GM19035 (cell line): ENCODE measurements around the gene CDH19.

Experiments used
- ATAC-seq: cut with Tn5 transposase; IDR thresholded peaks from one replicate; pipeline ENCODE4 v1.9.1; 2021; ENCODE audit not compliant: unreplicated experiment

The CDH19 gene

DNA sequence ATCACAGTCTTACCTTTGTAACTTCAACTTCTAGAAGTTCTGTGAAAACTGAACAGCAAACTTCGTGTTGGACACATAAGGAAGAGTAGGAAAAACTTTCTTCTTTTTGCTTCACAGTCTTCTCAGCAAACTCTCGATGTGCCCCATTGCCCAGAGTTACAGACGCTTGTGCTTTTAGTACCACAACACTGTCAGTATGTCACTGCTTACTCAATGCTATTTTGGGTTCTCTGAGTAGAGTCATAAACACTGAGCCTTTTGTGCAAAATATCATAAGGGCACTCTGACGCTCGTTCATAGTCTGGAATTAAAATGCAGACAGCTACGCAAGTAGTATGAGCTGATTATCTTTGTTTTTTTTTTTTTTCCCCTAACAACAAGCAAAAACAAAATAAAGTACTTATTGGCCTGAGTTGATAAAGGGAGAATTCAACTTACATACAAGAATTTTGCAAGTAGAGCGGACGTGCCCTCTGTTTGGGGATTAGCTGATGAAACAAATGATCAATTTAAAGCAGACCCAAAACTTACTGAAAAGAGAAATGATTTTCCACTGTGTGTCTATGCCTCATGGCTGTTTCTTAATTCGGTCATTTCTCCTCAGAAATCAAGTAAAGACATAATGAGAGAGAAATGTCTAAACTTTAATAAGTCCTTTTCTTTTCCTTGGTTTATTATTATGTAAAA is at the start of gene CDH19:
Gene CDH19, minus strand, starts transcription at position 150 of the 687 bp plus-strand sequence. CDS start 31,886 bp downstream, outside the sequence.
- no peak for ATAC-seq

- no peak for ATAC-seq
Measured at GRCh38 chr18:66647671-66648070, 43.8 kb upstream of the CDH19 start.

- no peak for ATAC-seq
Measured at GRCh38 chr18:66646609-66647008, 42.7 kb upstream of the CDH19 start.

DNA sequence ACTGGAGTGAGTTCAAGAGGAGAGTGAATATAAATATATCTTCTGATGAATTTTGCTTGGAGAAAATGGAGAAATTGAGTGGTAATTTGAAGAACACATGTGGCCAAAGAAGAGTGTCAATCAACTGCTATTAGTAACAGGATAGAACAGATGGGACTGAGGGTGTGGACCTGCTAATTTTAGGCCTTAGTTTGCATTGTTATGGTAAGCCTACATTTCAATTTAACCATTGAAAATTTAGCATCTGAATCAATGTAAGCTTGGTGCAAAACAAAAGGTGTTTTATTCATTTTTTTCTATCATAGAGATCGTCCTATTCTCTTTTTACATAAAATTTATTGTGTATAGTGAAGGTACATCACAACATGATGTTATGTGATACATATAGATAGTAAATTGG is 42.1 kb upstream of the CDH19 start:
- ATAC-seq = no peak

DNA sequence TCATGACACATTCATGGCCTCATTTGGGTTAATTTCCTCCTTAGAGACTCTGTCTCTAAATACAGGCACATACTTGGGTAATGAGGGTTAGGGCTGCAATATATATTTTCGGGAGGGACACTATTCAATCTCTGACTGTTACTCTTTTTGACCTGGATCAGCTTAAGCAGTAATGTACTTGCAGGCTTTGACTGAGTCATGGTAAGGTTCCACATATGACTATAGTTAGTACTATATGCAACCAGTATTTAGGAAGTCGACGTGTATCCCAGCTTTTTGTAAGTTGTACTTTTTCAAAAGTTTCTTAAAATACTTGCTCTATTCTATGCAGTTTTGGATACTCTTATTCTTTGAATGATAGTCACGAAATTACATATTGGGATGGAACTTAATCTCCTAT is 37.2 kb upstream of the CDH19 start:
- ATAC-seq = no peak

- ATAC-seq = no peak
Measured at GRCh38 chr18:66640431-66640830, 36.5 kb upstream of the CDH19 start.

DNA sequence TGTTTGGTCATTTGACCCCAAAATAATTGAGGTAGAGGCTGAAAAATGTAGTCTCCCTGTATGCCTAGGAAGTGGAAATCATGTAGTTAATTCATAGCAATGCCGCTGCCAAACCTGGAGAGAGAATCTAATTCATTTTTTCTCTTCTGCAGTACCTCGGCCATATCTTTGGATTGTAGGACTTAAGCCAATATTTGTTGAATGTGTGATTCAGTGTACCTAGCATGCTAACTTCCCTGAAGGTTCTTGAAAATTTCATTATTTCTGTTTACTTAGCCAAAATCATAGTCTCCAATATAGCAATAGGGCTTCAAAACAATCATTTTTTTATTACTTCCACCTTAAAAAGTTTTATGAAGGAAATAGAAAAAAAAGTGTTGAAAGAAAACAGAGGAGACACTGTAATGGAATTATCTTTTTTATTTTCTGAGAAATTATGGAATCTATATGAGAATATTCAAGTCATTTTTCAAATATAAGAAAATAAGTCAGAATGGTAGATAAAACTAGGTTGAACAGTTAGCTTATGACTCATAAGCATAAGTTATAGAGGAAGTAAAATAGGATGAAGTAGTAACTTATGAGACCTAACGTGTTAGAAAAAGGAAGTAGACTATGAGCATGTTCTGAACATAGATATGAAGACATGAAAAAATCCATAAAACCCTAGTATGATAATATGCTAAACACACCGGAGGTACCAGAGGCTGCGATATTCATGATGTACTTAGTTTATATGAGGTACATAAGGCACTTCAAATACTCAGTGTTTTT is 35.2 kb upstream of the CDH19 start:
- no peak for ATAC-seq

DNA sequence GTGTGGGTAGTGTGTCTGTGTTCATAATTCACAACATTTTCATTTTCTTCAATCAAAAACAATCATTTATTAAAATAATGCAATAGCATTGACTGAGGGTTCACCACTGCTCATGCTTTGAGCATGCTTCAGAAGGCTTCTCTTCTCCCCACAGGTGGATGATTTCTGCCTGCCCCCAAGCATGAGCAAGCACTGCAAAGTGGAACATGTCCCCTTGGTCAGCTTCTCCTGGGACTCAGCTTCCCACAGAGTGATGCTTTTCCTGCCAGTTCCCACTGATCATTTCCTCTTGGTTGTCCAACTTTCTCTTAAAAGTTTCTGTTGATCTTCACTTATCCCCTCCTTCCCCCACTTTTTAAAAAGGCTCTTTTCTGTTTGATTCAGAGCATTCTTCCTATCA is 31.5 kb upstream of the CDH19 start:
- ATAC-seq = no peak

GRCh38 chr18:66632756-66633155 is 28.9 kb upstream of the CDH19 start:
- ATAC-seq = no peak

DNA sequence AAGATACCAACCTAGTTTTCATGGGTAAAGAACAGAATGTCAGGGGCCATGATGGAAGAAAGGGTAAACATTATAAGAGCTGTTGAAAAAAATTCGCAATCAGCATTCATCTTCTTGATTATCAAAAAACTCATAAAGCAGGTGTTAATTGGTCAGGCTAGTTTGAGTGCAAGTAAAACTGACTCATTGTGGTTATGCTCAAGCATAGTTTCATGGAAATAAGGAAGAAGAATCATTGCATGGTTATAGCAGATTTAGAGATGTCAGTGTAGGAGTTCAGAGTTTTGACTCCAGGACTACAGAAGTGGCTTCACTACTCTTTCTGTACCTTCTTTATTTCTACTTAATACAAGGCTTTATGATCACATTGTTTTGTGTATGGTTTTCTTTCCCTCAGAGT is 26.9 kb upstream of the CDH19 start:
- no peak for ATAC-seq

DNA sequence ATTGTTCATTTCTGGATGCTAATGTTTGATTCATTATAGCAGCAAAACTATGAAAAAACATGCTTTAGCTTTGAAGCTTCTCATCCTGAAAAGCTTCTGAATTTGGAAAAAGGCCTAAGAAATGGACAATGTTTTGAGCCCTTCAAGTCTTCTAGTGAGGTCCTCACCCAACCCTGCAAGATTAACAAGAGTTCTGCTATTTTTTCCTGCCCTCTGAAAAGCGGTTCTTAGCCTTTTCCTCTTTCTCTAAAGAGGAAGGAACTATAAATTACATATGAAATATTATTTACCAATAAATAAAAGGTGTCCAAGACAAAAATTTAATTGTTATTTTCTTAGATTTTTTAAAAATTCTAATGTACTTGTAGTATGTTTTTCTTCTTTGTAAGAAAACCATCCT is 19.9 kb upstream of the CDH19 start:
- no peak for ATAC-seq

DNA sequence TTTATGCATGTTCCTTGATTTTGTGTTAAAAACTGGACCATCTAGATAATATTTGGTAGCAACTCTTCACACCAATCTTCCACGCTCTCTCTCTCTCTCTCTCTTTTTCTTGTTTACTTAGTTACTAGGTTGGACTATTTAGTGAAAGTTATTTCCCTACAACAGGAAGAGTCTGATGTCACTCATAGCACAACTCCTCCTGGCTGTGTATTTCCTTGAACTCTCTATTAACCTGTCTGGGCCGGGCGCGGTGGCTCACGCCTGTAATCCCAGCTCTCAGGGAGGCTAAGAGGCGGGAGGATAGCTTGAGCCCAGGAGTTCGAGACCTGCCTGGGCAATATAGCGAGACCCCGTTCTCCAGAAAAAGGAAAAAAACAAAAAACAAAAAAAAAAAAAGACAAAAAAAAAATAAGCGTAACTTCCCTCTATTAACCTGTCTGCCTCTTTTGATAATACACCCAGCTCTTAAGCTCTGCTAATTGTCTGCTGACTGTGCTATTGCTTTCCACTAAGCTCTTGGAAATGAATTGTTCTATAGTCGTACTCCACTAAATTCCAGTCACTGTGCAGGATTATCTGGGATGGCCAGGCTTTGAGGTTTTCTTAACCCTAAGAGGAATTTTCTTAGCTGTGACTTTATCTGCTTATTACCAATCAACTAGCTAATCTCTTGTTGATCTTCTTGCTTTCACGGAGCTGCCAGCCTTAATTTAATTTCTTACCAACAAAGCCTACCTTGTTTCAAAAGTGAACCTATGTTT is 18.1 kb upstream of the CDH19 start:
- ATAC-seq = no peak

GRCh38 chr18:66616523-66616983 is 12.7 kb upstream of the CDH19 start:
- peak; percentile 72 for ATAC-seq

DNA sequence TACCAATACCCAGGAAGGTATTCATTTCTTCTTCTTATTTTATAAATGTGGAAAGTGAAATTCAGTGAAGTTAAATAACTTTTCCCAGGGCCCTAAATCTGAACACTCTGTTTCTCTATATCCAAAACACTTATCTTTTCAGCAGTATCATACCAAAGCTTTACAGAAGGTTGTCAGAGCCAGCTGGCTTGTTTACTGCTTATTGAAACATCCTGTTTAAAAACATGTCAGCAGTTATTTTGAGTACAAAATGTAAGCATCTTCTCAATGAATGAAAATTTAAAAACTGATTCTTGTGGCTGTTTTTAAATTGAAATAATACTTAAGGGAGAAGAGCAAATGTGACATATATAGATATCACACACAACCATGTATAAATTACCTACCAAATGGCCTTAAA is 11.3 kb upstream of the CDH19 start:
- ATAC-seq = no peak

DNA sequence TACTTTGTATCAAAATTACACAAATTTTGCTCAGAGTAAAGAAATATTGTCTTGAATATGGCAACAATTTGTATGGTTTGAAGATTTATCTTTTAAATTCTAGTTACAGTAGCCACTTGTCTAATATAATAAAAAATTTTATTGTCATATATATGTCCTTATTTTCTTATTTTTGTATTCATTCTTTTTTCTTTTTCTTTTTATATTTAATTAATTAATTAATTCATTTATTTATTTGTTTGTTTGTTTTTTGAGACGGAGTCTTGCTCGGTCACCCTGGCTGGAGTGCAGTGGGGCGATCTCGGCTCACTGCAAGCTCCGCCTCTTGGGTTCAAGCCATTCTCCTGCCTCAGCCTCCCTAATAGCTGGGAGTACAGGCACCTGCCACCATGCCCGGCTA is 3.7 kb upstream of the CDH19 start:
- no peak for ATAC-seq

- no peak for ATAC-seq
Measured at GRCh38 chr18:66601649-66602048, 2.2 kb downstream of the CDH19 start.

DNA sequence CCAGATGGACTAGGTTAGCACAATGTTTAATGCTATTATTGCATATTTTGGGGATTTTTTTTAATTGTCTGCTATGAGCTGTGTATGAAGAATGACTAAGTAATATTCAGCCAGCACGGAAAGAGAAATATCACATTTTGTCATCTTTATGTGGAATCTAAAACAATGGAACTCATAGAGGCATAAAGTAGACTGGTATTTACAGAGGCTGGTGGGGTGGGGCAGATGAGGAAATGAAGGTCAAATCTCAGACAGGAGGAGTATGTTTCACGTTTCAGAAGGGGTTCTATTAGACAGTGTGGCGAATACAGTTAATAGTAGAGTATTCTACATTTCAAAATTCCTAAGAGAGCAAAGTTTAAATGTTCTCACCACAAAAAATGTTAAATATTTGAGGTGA is 4.7 kb downstream of the CDH19 start:
- ATAC-seq = no peak

GRCh38 chr18:66587430-66587829 is 16.5 kb downstream of the CDH19 start:
- ATAC-seq = no peak

GRCh38 chr18:66582211-66582610 is 21.7 kb downstream of the CDH19 start:
- no peak for ATAC-seq

DNA sequence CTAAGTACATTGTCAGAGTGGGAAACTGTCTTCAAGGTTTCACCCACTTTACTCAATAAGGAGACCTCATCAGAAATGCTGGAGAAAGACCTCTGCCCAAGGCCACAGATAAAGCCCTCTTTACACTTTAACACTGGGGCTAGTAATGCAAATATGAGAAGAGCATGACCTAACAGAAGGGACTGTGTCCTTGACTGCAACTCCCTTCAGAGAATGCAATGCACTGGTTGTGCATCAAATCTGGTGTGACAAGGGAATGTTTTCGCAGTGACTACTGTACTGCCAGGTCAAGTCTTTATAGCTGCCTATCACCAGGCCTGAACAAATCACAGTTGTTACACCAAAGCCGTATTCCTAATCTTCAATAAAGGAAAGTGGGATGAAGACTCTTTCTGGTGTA is 28.6 kb downstream of the CDH19 start:
- no peak for ATAC-seq

DNA sequence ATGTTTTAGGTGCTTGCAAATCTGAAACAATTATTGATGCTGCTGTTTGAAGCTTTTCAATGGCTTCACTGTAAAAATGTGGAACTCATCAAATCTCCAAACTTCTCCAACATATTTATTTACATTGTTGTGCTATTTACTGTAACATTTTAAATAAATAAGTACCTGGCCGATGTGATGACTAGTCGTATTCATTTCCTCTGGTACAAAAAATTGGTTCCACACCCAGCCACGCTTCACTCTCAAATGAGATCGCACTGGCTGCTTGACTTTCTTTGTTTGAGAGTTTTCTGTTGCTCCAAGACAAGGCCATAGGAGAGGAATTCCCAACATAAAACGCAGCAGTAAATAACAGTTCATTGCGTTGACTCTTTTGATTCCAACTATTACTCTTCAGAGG is 32.0 kb downstream of the CDH19 start:
- ATAC-seq = no peak

DNA sequence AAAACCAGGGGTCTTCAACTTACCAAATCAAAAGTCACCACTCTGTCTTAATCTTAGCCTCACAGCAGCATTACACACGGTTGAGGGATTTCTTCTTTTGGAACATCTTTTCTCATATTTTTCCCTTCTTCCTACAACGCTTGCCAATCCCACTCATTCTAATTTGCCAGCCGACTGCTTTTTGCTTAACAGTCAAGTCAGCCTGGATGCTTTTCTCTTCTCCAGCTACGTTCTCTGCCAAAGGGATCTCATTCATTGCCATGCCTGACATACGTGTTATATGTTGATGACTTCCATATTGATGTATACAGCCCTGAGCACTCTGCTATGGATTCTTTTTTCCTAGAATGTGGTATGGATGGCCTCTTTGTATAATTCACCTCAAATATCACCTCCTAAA is 37.3 kb downstream of the CDH19 start:
- no peak for ATAC-seq
